ENCODE measurements around the gene SUSD4. TPM values are rescaled to one million over a fixed set of nuclear protein-coding genes. Genes with fewer than 3 reads are reported as not detected.

Gene SUSD4
- total RNA-seq, 1 donor from 2014 or later: 0.79 TPM

DNA sequence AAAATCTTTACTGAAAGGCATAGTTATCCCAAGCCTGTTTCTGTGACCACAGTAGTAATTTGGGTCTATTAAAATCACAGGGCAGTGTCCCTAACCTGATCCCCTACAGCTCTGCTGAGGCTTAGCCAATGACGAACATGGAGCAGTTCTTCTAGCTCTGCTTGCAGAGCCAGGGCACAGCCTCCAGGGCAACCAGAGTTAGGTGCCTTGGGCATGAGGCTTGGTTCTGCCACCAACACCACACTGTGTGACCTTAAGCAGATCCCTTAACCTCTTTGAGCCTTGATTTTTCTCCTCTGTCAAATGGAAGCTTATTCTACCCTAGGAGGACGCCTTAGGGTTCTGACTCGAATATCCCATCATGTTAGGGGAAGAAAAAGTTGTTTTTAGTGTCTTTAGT, 134.2 kb downstream of the SUSD4 start:
- DNase-seq (ENCODE audit: low read depth): no peak
- no peak overlapping the region for H3K4me3 ChIP-seq (ENCODE audit: low read depth, low read length)
- H3K36me3 ChIP-seq (ENCODE audit: control insufficient read depth, insufficient read depth, low read length): no peaks in the 10 kb centered on the region
- no peaks in the 10 kb centered on the region for H3K27me3 ChIP-seq (ENCODE audit: control insufficient read depth, insufficient read depth, low read length)
- no peak for FAIRE-seq
- TF ChIP-seq, protein P1, sequence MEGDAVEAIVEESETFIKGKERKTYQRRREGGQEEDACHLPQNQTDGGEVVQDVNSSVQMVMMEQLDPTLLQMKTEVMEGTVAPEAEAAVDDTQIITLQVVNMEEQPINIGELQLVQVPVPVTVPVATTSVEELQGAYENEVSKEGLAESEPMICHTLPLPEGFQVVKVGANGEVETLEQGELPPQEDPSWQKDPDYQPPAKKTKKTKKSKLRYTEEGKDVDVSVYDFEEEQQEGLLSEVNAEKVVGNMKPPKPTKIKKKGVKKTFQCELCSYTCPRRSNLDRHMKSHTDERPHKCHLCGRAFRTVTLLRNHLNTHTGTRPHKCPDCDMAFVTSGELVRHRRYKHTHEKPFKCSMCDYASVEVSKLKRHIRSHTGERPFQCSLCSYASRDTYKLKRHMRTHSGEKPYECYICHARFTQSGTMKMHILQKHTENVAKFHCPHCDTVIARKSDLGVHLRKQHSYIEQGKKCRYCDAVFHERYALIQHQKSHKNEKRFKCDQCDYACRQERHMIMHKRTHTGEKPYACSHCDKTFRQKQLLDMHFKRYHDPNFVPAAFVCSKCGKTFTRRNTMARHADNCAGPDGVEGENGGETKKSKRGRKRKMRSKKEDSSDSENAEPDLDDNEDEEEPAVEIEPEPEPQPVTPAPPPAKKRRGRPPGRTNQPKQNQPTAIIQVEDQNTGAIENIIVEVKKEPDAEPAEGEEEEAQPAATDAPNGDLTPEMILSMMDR (IDR thresholded peaks at IDR 0.05; ENCODE audit: insufficient read depth, low read length, severe bottlenecking): no peak

DNA sequence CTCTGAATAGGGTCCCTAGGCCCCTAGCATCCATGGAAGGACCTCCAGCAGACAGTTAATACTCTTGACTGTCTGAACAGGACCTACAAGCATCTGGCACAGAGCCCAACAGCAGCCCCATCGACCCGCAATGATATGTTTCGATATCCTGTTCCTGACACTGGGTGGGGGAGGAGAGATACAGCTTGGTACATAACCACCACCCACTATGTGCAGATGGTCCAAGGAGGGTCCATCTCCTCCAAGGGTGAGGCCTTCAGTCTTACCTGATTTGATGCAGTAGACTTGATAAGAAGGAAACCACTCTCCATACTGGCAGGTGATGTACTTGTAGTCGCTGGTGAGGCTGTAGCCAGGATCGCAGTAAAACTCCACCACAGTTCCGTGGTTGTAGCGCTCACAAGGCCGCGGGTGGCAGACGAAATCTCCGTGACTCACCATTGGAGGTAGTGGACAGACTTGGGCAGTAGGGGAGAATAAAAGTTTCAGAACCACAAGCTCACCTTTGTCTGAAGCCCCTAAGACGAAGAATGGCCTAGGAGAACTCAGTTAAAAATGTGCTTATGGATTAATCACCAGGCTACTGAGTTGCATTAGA, 134.9 kb downstream of the SUSD4 start:
- FAIRE-seq (peak; percentile 75), DNase-seq (ENCODE audit: low read depth) (no peak)

DNA sequence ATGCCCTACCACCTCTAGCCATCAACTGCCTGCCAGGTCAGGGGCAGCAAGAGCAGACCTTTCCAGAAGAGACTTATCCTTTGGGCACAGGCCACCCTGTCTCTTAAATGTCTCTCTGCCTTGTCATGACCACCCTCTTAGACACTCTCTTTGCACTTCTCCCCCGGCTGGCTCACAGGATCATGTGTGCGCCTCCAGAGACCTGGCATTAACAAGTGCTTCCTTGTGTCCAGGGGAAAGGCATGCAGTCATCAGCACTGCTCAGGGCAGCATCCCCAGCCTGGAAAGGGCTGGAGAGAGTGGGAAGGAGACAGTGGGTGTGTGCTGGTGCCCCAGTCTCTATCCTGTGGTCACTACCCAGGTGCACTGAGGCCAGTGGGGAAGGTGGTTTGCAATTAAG, 135.8 kb downstream of the SUSD4 start:
- no peak for DNase-seq (ENCODE audit: low read depth)
- FAIRE-seq: no peak
- H3K4me3 ChIP-seq (ENCODE audit: low read depth, low read length): no peak overlapping the region
- H3K27me3 ChIP-seq (ENCODE audit: control insufficient read depth, insufficient read depth, low read length): no peaks in the 10 kb centered on the region
- no peaks in the 10 kb centered on the region for H3K36me3 ChIP-seq (ENCODE audit: control insufficient read depth, insufficient read depth, low read length)
- TF ChIP-seq, protein P1 (IDR thresholded peaks at IDR 0.05; ENCODE audit: insufficient read depth, low read length, severe bottlenecking): no peak

More for the DNA sequence above, 134.9 kb downstream of the SUSD4 start:
- no peak overlapping the region for H3K4me3 ChIP-seq (ENCODE audit: low read depth, low read length)
- H3K27me3 ChIP-seq (ENCODE audit: control insufficient read depth, insufficient read depth, low read length): no peaks in the 10 kb centered on the region
- no peaks in the 10 kb centered on the region for H3K36me3 ChIP-seq (ENCODE audit: control insufficient read depth, insufficient read depth, low read length)
- TF ChIP-seq, protein P1 (IDR thresholded peaks at IDR 0.05; ENCODE audit: insufficient read depth, low read length, severe bottlenecking): no peak

DNA sequence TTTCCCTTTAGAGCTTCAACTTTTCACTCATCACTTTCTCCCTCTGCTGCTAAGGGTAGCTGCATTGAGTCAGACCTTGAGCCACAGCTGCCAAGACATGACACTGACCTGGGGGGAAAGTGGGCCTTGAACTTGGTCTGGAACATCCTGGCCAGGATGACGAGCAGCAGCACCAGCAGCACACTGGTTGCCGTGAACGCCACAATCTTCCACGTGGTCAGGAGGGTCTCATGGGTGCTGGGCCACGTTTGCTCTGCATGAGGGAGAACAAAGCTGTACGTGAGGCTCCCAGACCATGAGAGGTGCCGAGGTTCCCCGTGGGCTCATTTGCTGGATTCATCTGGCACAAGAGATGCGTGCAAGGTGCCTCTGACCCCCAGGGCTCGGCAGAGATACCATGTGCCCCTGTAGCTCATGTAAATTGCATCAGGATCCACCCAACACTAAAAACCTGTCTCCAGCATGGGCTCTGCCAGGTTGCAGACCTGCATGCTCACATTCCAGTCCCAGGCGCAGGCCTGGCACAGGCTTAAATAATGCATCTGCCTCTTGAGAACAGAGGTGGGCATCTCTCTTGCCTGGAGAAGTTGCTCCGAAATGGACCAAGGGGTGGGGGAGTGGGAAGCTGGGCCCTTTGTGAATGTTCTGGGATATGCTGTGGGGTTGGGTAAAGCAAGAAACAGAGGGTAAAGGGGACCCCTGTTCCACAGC, 136.3 kb downstream of the SUSD4 start:
- H3K27me3 ChIP-seq (ENCODE audit: control insufficient read depth, insufficient read depth, low read length): no peaks in the 10 kb centered on the region
- TF ChIP-seq, protein P1 (IDR thresholded peaks at IDR 0.05; ENCODE audit: insufficient read depth, low read length, severe bottlenecking): no peak
- no peak for FAIRE-seq
- H3K4me3 ChIP-seq (ENCODE audit: low read depth, low read length): no peak overlapping the region
- DNase-seq (ENCODE audit: low read depth): no peak
- H3K36me3 ChIP-seq (ENCODE audit: control insufficient read depth, insufficient read depth, low read length): no peaks in the 10 kb centered on the region

DNA sequence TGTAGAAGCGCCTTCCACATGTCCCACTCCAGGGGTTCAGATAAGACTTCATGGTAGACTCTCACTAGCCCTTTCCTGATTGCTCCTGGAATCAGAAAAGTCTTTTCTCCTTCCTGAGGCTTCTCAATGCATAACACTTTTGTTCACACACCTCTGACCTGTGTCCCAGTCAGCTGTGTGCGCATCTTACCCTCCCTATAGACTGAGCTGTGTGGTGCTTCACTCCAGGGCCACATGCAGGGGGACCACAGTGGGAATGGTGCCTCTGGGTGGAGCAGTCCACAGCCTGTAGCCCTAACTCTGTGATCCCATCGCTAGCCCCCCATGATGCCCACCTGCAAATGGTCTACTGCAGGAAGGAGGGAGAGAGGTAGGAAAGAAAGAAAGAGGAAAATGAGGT, 136.9 kb downstream of the SUSD4 start:
- no peaks in the 10 kb centered on the region for H3K27me3 ChIP-seq (ENCODE audit: control insufficient read depth, insufficient read depth, low read length)
- no peaks in the 10 kb centered on the region for H3K36me3 ChIP-seq (ENCODE audit: control insufficient read depth, insufficient read depth, low read length)
- TF ChIP-seq, protein P1 (IDR thresholded peaks at IDR 0.05; ENCODE audit: insufficient read depth, low read length, severe bottlenecking): no peak
- FAIRE-seq (peak; percentile 13), DNase-seq (ENCODE audit: low read depth) (no peak)
- no peak overlapping the region for H3K4me3 ChIP-seq (ENCODE audit: low read depth, low read length)
